ENCODE results near the gene SLC30A7. TPM values are rescaled to one million over a fixed set of nuclear protein-coding genes. Genes with fewer than 3 reads are reported as not detected.
"Not testable (repeated sequence)": the region's sequence is repeated elsewhere in the genome, so short reads cannot be mapped to it uniquely, and the experiment has no call there.

The SLC30A7 gene
- polyA plus RNA-seq, 12 donors: 8.6 to 69.7 (median 11.7) TPM

GRCh38 chr1:100936194-100936967 is 40.5 kb downstream of the SLC30A7 start:
- DNase-seq: no peak

- no peak for DNase-seq
Measured at GRCh38 chr1:100941098-100941527, 45.2 kb downstream of the SLC30A7 start.

GRCh38 chr1:100941580-100942216 is 45.8 kb downstream of the SLC30A7 start:
- no peak for DNase-seq

GRCh38 chr1:100942304-100943046 is 46.6 kb downstream of the SLC30A7 start:
- no peak for DNase-seq

- no peak for DNase-seq
Measured at GRCh38 chr1:100943533-100943932, 47.6 kb downstream of the SLC30A7 start.

- DNase-seq: not testable (repeated sequence)
Measured at GRCh38 chr1:100946064-100946463, 50.2 kb downstream of the SLC30A7 start.

- not testable (repeated sequence) for DNase-seq
Measured at GRCh38 chr1:100947816-100948215, 51.9 kb downstream of the SLC30A7 start.

GRCh38 chr1:100948721-100949405 is 53.0 kb downstream of the SLC30A7 start:
- DNase-seq: not testable (repeated sequence)

GRCh38 chr1:100949515-100950158 is 53.7 kb downstream of the SLC30A7 start:
- not testable (repeated sequence) for DNase-seq

GRCh38 chr1:100950337-100950736 is 54.4 kb downstream of the SLC30A7 start:
- no peak for DNase-seq

GRCh38 chr1:100950781-100951180 is 54.9 kb downstream of the SLC30A7 start:
- DNase-seq: peak; percentile 37

- DNase-seq: no peak
Measured at GRCh38 chr1:100952104-100952745, 56.3 kb downstream of the SLC30A7 start.

- DNase-seq: not testable (repeated sequence)
Measured at GRCh38 chr1:100952970-100953369, 57.1 kb downstream of the SLC30A7 start.

- no peak for DNase-seq
Measured at GRCh38 chr1:100953960-100954730, 58.3 kb downstream of the SLC30A7 start.

- DNase-seq: peak; percentile 48
Measured at GRCh38 chr1:100955322-100955721, 59.4 kb downstream of the SLC30A7 start.

- no peak for DNase-seq
Measured at GRCh38 chr1:100959502-100960060, 63.7 kb downstream of the SLC30A7 start.

GRCh38 chr1:100960098-100960497 is 64.2 kb downstream of the SLC30A7 start:
- DNase-seq: no peak

- no peak for DNase-seq
Measured at GRCh38 chr1:100968621-100969020, 72.7 kb downstream of the SLC30A7 start.

GRCh38 chr1:100969327-100969726 is 73.4 kb downstream of the SLC30A7 start:
- no peak for DNase-seq

- DNase-seq: no peak
Measured at GRCh38 chr1:100971021-100971420, 75.1 kb downstream of the SLC30A7 start.

Measured in muscle of arm (tissue), 12 donors.